ENCODE measurements around the gene NFKBIB. TPM values are rescaled to one million over a fixed set of nuclear protein-coding genes. Genes with fewer than 3 reads are reported as not detected.

The NFKBIB gene
- polyA plus RNA-seq, 1 donor (not counting 4 experiments of a cell fraction or from before 2014, with no cell fraction given) = 12.3 TPM

GRCh38 chr19:38888876-38889275 is 10.9 kb upstream of the NFKBIB start:
- FAIRE-seq (no peak), DNase-seq (ENCODE audit: low read depth, low spot score) (no peak)
- no peaks in the 10 kb centered on the region for H3K4me1 ChIP-seq (ENCODE audit: control insufficient read depth, extremely low read depth, insufficient read depth, low read length)
- no peaks in the 10 kb centered on the region for H3K79me2 ChIP-seq (ENCODE audit: control insufficient read depth, insufficient read depth, low read length)
- dilution Hi-C loops (cut with MboI; ENCODE audit: extremely low pct_ligation_motif_present, low sequenced_read_pairs) = no loop called here
- TF ChIP-seq, protein P1, sequence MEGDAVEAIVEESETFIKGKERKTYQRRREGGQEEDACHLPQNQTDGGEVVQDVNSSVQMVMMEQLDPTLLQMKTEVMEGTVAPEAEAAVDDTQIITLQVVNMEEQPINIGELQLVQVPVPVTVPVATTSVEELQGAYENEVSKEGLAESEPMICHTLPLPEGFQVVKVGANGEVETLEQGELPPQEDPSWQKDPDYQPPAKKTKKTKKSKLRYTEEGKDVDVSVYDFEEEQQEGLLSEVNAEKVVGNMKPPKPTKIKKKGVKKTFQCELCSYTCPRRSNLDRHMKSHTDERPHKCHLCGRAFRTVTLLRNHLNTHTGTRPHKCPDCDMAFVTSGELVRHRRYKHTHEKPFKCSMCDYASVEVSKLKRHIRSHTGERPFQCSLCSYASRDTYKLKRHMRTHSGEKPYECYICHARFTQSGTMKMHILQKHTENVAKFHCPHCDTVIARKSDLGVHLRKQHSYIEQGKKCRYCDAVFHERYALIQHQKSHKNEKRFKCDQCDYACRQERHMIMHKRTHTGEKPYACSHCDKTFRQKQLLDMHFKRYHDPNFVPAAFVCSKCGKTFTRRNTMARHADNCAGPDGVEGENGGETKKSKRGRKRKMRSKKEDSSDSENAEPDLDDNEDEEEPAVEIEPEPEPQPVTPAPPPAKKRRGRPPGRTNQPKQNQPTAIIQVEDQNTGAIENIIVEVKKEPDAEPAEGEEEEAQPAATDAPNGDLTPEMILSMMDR (optimal IDR thresholded peaks at IDR 0.05 in 1 of 3, IDR thresholded peaks at IDR 0.05 in 1 of 3, conservative IDR thresholded peaks at IDR 0.05 in 1 of 3; ENCODE audit: extremely low read depth in 1 of 3, insufficient read depth in 2 of 3, low read length in 3 of 3) = no peak
- no peak for TF ChIP-seq EZH2 (IDR thresholded peaks at IDR 0.05; ENCODE audit: low read length)
- H3K9ac ChIP-seq (ENCODE audit: control insufficient read depth, extremely low read depth, insufficient read depth, low read length) = no peak overlapping the region
- no peaks in the 10 kb centered on the region for H3K9me3 ChIP-seq (ENCODE audit: control insufficient read depth, low read depth, low read length)
- H3K4me2 ChIP-seq (ENCODE audit: control insufficient read depth, extremely low read depth, insufficient read depth, low read depth, low read length) = no peak overlapping the region
- no peaks in the 10 kb centered on the region for H4K20me1 ChIP-seq (ENCODE audit: control insufficient read depth, extremely low read depth, insufficient read depth, low read length)
- no peaks in the 10 kb centered on the region for H3K9me1 ChIP-seq (ENCODE audit: control insufficient read depth, extremely low read depth, insufficient read depth, low read length)
- peaks cover 13% of the 10 kb centered on the region in 2 experiments for H3K36me3 ChIP-seq (ENCODE audit: control insufficient read depth in 2 of 2, extremely low read depth in 1 of 2, insufficient read depth in 2 of 2, low read length in 2 of 2)
- no peak overlapping the region for H2AFZ ChIP-seq (ENCODE audit: control insufficient read depth, low read length)
- H3K4me3 ChIP-seq (ENCODE audit: control insufficient read depth in 2 of 3, extremely low read depth in 1 of 3, insufficient read depth in 2 of 3, low read depth in 1 of 3, low read length in 3 of 3) = no peak overlapping the region
- H3K27ac ChIP-seq (ENCODE audit: control insufficient read depth, insufficient read depth, low read length) = no peak overlapping the region
- no peaks in the 10 kb centered on the region for H3K27me3 ChIP-seq (ENCODE audit: control insufficient read depth, extremely low read depth, insufficient read depth, low read length)

GRCh38 chr19:38889803-38890202 is 10.0 kb upstream of the NFKBIB start:
- Histone ChIP-seq H4K20me1 (ENCODE audit: control insufficient read depth, extremely low read depth, insufficient read depth, low read length) (no peaks in the 10 kb centered on the region), H2AFZ (ENCODE audit: control insufficient read depth, low read length) (no peak overlapping the region), H3K4me2 (ENCODE audit: control insufficient read depth, extremely low read depth, insufficient read depth, low read depth, low read length) (no peak overlapping the region), H3K4me1 (ENCODE audit: control insufficient read depth, extremely low read depth, insufficient read depth, low read length) (no peaks in the 10 kb centered on the region), H3K9me1 (ENCODE audit: control insufficient read depth, extremely low read depth, insufficient read depth, low read length) (no peaks in the 10 kb centered on the region), H3K9ac (ENCODE audit: control insufficient read depth, extremely low read depth, insufficient read depth, low read length) (no peak overlapping the region), H3K36me3 (ENCODE audit: control insufficient read depth in 2 of 2, extremely low read depth in 1 of 2, insufficient read depth in 2 of 2, low read length in 2 of 2) (peaks cover 13% of the 10 kb centered on the region in 2 experiments), H3K79me2 (ENCODE audit: control insufficient read depth, insufficient read depth, low read length) (no peaks in the 10 kb centered on the region), H3K27me3 (ENCODE audit: control insufficient read depth, extremely low read depth, insufficient read depth, low read length) (no peaks in the 10 kb centered on the region), H3K27ac (ENCODE audit: control insufficient read depth, insufficient read depth, low read length) (no peak overlapping the region), H3K4me3 (ENCODE audit: control insufficient read depth in 2 of 3, extremely low read depth in 1 of 3, insufficient read depth in 2 of 3, low read depth in 1 of 3, low read length in 3 of 3) (no peak overlapping the region), H3K9me3 (ENCODE audit: control insufficient read depth, low read depth, low read length) (no peaks in the 10 kb centered on the region)
- TF ChIP-seq EZH2 (IDR thresholded peaks at IDR 0.05; ENCODE audit: low read length) = no peak
- TF ChIP-seq, protein P1 (optimal IDR thresholded peaks at IDR 0.05 in 1 of 3, IDR thresholded peaks at IDR 0.05 in 1 of 3, conservative IDR thresholded peaks at IDR 0.05 in 1 of 3; ENCODE audit: extremely low read depth in 1 of 3, insufficient read depth in 2 of 3, low read length in 3 of 3) = no peak
- FAIRE-seq (no peak), DNase-seq (ENCODE audit: low read depth, low spot score) (no peak)
- dilution Hi-C loops (cut with MboI; ENCODE audit: extremely low pct_ligation_motif_present, low sequenced_read_pairs) = no loop called here

Data from keratinocyte (primary cell).